HG03097 (cell line): ENCODE data around the gene NQO1.
"Not testable (repeated sequence)": the region's sequence is repeated elsewhere in the genome, so short reads cannot be mapped to it uniquely, and the experiment has no call there.

Experiments
- ATAC-seq: cut with Tn5 transposase; IDR thresholded peaks from one replicate; pipeline ENCODE4 v1.9.1; 2021; ENCODE audit not compliant: unreplicated experiment, low FRiP score

NQO1 gene

DNA sequence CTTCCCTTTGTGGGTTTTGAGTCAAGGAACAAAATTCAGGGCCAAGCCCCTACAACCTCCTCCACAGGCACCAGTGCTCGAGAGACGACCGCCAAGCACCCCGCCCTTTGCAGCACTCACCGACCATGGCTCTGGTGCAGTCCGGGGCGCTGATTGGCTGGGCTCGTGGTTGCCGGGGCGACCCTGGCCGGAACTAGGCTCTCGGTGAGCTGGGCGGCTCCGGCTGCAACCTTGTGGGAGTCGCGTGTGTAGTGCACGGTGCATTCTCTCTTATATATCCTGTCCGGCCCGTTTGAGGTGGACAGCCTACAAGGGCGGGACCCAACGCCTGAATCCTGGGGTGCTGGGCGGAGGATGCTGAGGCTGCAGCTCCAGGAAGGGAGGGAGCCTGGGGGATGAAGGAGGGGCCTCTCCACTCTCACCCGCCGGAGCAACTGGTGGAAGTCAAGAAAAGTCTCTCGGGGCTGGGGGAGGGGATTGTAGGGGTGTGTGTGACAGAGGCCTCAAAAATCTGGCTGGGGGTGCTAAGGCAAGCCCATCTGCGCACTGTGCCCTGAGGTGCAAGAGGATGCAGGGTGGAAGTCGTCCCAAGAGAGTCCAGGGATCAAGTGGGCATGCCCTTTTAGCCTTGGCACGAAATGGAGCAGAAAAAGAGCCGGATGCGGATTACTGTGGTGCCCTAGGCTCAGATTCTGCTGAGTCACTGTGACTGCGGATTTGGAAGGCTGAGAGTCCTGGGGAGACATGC lies at the start of gene NQO1:
NQO1 (minus strand) TSS at position 248 of the 748 bp plus-strand sequence; CDS start at position 127, 121 bp downstream.
- peak; percentile 94 for ATAC-seq

DNA sequence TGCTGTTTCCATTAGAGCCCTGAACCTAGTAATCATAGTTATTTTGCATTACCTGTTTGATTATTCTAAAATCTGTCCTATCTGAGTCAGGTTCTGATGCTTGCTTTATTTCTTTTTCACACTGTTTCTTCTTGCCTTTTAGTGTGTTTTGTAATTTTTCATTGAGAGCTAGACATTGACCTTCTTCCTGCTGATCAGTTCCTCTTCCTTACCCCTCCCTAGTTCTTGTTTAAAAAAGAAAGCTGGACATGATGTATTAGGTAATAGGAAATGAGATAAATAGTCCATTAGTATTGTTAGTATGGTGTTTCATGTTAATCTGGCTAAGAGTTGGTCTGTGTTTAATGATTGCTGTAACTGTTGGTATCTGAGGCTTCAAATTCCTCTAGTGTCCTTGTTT lies 49.2 kb upstream of the NQO1 start:
- ATAC-seq: no peak

DNA sequence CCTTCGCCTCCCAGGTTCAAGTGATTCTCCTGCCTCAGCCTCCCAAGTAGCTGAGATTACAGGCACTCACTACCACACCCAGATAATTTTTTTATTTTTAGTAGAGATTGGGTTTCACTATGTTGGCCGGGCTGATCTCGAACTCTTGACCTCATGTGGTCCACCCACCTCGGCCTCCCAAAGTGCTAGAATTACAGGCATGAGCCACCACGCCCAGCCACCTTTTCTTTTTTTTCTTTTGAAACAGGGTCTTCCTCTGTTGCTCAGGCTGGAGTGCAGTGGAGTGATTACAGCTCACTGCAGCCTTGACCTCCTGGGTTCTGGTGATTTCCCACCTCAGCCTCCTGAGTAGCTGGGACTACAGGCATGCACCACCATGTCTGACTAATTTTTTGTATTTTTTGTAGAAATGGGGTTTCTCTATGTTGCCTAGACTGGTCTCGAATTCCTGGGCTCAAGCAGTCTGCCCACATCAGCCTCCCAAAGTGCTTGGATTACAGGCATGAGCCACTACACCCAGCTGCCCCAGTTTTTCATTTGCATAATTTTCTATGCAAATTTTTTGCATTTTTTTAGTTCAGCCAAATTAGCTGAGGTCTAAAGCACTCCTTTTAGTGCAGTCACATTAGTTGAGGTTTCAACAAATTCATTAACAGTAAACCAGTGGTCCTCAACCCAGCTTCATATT lies 47.0 kb upstream of the NQO1 start:
- peak; percentile 53 for ATAC-seq

DNA sequence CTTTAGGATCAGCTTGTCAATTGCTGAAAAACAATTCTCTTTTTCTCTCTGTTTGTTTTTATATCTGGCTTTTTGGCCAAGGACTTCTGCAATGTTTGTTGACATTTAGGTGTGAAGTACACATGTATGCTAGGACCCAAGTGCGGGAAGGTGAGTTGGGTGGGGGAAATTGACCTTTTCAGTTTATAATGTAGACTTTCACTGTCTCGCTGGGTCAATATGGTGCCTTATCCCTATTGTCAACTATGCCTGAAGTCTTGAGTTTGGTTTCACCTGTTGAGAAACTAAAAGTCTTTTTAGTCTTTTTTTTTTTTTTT lies 45.2 kb upstream of the NQO1 start:
- no peak for ATAC-seq

DNA sequence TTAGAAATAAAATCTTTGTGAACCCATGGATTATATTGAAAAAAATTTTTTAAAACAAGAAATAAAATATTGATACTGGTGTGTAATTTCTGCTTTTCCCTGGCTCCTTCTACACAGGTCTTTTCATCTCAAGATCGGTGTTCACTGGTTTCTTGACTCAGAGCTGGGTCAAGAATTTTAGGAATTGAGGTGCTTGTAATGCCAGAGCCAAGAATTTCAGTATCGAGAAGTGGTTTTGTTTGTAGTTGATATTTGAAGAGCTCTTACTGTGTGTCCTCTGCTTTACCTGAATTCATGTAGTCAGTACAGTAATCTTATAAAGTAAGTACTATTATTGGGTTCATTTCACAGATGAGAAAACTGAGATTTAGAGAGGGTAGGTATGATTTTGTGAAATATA lies 43.0 kb upstream of the NQO1 start:
- no peak for ATAC-seq

DNA sequence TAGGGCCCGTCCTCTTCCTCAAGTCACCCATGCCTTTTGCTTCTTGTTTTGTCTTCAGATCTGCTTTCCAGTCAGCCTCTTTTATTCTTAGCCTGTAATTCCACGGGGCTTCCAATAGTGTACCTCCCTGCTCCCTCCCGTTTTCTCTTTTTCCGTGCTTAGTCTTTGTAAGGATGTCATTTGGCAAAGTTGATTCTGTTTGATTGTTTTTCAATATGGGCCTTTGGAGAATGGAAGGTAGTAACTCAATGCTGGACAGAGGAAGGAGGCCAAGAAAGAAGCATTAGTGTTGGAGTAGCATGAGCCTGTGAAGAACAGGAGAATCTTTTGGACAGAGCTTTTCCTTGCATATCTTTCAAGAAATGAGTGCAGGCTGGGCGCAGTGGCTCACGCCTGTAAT lies 42.3 kb upstream of the NQO1 start:
- ATAC-seq: no peak

DNA sequence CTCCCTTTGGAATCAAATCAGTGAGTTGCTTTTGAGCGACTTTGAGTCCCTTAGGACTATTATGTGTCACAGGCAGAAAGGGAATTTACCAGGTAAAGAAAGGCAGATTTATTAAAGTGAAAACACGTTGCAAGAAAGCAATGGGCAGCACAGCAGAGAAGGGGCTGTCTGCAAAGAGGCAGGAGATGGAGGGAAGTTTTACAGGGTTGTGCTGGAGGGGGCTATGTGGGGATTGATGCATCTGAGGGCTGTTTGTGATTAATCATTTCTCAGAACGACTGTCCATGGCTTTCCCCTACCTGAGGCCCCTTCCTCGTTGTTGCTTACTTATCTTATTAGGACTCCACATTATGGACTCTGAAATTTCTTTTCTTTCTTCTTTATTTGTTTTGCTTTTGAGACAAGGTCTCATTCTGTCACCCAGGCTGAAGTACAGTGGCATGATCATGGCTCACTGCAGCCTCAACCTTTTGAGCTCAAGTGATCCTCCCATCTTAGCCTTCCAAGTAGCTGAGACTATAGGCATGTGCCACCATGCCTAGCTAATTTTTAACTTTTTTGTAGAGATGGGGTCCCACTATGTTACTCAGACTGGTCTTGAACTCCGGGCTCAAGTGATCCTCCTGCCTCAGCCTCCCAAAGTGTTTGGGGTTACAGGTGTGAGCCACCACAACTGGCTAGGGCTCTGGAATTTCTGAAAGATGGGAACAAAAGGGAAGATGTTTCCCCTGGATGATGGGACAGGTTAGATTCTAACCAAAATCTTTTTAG lies 41.3 kb upstream of the NQO1 start:
- ATAC-seq: no peak

DNA sequence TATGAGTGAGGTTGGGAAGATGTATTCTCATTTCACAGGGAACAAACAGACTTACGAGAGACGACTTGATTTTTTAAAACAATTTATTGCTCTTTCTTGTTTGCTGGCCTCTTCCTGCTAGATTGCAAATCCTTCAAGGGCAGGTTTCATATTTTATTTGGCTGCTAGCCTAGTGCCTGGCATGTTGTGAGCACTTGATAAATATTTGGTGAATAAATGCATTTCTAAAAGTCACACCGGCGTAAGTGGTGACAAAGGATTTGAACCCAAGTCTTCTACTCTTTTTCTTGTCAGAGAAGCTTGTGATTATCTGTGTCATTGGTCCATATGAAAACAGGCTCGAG lies 37.2 kb upstream of the NQO1 start:
- no peak for ATAC-seq

DNA sequence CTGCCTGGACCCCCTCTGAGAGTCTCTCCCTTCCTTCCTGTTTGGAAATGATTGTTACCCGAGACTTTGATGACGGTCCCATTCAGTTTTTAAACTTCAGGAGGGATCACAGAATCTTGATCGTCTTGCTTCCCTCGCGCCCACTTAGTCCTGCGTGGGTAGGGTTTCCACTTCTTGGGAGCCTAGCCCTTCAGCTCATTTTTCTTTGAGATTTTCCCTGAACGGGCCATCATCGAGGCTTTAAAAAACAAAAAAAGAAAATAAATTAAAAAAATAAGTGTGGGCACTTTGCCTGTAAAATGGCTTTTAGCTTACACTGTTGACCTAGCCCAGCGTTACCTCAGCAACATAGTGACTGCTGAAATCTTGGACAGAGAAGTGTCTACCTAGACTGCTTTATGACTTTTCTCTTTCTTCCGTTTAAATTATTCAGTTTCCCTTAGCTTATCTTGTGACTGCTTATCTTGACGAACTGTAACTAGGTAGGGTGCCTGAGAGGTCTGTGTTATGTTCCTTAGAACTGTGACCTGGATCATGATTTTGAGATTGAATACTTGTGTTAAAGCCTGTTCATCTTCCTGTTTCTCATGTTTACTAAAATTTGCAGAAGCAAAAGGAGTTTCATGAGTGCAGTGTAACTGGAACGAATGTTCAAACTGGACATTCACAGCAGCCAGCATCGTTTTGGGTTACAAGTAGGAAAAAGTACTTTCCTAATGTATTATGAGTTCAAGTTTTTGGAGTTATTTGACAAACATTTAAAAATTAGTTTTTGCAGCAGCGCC lies 36.6 kb upstream of the NQO1 start:
- no peak for ATAC-seq

DNA sequence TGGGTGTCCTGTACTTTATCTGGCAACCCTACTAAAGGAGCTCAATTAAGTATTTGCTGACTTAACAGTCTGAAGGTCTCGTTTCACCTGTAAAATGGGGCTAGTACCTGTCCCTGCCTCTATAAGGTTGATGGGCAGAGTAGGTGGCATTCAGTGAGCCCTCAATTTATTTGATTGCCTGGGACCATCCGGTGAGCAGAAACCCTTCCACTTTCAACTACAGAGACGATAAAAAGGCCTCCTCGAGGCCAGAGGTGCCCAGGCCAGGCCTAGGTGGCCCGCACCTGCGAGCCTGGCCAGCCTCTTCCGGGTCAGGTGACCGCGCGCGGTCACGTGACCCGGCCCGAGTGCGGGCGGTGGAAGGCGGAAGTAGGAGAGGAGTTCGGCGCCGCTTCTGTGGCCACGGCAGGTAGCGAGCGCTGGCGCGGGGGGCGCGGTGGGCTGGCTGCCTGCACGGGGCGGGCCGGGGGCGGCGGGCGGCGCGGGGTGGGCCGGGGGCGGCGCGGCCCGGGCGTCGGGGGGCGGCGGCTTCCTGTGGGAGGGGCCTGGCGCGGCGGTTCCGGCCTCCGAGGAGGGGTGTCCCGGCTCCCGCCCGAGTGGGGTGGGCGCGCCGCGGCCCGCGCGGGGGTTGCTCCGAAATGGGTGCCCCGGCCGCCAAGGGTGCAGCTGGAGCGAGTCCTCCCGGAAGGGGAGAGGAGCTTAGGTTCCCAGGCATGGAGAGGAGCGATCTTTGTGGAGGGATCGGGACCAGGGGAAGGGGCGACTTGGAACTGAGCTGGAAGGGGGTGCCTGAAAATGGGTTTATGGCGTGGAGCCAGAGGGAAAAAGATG lies 35.8 kb upstream of the NQO1 start, which contains the start of gene WWP2:
WWP2 (plus strand) TSS at position 350 of the 831 bp plus-strand sequence. CDS start 24,679 bp downstream, outside the sequence.
- peak; percentile 61 for ATAC-seq

DNA sequence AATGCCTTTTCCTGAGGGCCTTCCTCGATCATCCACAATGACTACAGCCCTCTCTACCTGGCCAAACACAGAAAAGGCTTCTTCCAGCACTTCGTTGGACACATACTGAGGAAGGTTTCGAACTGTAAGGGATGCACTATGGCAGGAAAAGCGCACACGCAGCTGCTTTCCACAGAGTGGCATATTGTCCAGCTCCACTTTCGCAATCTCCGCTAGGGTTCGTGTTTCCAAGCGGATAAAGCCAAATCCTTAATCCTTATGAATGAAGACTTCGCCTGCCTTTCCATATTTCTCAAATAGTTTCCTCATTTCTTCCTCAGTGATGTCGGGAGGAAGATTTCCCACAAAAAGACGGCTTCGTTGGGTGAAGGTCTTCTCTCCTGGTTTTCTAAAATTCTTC lies 31.0 kb upstream of the NQO1 start:
- ATAC-seq: not testable (repeated sequence)

DNA sequence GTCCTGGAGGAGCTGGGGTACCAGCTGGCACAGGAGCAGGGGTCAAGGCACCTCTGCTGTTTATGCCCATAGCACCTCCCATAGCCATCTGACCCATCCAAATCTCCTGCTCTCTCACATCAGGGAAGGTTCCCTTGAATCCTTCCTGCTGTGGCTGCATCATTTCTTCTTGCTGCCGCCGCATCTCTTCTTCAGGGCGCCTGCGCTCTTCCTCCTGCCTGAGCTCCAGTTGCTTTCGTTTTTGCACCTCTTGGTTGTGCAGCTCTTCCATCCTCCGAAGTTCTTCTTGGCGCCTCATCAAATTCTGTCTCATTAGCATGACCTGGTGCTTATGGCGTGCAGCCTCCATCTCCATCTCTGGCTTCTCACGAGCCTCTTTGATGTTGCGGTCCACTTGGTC lies 30.3 kb upstream of the NQO1 start:
- no peak for ATAC-seq

DNA sequence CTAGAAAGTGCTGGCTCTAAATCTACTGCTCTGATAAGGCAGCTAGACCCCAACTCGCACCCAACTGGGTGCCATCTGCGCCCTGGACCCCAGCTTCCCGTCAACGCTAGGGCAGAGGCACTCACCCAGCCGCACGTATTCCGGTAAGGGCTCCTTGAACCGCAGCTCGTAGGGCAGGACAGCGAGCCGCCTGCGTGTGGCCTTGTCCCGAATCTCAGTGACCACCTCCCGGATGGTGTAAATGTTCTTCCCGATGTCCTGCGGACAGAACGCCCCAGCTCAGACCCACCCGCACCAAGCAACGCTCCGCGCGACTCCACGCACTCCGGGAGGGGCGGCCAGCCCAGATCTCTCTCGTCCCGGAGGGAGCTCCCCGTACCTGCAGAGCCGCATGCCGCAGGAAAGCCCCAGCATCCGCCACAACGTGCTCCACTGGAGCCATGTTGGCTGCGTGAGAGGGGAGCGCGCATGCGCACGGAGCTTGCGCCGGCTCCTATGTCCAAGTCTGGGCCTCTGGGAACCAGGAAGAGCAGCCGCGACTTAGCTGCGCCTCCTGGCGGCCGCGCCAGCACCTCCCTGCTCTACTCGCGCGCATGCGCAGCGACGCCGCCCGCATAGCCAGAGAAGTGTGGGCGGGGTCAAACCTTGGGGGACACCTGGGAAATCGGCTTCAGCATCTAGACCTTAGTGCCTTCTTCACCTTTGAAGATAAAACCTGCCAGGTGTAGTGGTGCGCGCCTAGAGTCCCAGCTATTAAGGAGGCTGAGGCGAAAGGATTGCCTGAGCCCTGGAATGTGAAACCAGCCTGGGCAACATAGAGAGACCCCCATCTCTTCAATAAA lies 28.3 kb upstream of the NQO1 start, which contains the start of gene NOB1:
NOB1 (minus strand) TSS at position 458 of the 842 bp plus-strand sequence; CDS start at position 442, 16 bp downstream.
- peak; percentile 91 for ATAC-seq

DNA sequence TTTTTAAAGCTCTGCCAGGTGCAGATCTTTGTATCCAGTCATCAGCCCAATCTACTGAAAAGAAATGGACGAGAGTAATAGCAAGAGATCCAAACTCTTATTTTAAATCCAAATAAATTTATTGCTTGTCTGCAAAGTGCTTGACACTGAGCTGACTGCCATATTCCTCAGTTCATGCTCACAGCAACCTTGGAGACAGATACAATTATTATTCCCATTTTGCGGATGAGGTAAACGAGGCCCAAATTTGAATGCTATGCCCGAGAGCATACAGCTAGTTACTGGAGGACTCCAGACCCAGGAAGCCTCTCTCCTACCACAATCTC lies 27.7 kb upstream of the NQO1 start:
- ATAC-seq: no peak

DNA sequence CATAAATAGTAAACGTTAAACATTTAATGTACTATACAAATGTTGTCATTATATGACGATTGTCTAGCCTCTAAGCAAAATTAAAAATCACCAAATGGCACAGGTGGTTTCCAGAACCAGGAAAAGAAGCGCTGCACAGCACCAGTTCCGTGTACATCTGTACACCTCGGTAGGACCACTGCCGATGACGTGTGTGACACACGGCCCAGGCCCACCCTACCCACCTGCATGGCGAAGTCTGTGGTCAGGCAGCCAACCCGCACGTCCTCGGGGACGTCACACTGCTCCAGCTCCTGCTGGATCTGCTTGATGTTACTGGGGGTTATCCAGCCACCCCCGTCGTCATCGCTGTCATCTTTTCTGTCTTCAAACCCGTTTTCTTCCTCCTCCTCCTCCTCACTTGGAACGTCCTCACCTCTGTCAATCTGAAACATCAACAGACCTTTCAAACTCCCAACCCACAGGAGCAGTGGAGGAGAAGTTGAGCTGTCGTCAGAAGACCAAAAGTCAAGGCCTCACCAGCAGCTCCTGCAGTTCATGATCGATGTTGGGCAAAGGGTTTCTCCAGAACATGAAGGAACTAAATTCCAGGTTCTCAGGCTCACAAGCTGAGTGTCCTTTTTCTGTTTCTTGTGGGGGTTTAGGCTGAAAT lies 22.5 kb upstream of the NQO1 start:
- ATAC-seq: no peak

DNA sequence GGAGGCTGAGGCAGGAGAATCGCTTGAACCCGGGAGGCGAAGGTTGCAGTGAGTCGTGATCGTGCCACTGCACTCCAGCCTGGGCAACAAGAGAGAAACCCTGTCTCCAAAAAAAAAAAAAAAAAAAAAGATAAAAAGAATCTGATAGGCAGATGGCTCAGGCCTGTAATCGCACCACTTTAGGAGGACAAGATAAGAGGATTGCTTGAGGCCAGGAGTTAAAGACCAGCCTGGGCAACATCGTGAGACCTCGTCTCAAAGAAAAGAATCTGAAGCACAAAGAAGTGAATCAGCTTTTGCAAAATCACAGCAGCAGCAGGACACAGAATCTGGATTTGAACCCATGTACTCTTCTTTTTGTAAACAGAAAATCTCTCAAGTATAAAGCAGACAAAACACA lies 20.8 kb upstream of the NQO1 start:
- no peak for ATAC-seq

DNA sequence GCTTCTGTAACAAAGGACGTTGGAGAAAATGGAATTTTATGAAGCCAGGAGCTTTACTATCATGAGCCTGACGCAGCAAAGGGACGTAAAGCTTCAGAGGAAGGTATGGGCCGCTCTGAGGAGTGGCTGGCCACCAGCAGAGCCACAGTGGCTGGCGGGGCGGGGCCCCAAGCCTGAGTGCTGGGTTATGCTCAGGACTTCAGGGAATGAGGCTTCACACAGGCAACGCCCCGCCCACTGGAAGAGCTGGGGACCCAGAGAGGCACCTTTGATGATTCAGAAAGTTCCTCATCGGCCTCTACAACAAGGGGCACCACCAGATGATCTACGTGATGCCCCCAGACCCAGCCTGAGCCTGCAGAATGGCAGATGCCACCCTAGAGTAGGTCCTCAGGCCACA lies 19.6 kb upstream of the NQO1 start:
- no peak for ATAC-seq

DNA sequence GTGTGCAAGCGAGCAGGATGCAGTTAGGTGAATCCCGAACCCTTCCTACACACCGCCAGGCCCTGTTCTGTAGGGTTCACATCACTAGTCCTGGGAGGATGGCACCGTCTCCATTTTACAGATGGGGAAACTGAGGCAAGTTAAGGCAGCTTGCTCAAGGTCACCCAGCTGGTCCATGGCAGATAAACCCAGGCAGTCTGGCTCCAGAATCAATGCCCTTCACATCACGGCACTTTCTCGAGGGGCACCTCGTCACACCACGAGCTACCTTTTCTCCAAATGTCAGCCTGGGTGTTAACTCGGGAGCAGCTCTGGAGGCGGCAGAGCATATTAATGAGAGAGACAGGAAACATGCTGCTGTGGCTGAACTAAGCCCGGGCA lies 18.9 kb upstream of the NQO1 start:
- ATAC-seq: no peak
